ENCODE data around the gene GLIS2.

GLIS2 gene

DNA sequence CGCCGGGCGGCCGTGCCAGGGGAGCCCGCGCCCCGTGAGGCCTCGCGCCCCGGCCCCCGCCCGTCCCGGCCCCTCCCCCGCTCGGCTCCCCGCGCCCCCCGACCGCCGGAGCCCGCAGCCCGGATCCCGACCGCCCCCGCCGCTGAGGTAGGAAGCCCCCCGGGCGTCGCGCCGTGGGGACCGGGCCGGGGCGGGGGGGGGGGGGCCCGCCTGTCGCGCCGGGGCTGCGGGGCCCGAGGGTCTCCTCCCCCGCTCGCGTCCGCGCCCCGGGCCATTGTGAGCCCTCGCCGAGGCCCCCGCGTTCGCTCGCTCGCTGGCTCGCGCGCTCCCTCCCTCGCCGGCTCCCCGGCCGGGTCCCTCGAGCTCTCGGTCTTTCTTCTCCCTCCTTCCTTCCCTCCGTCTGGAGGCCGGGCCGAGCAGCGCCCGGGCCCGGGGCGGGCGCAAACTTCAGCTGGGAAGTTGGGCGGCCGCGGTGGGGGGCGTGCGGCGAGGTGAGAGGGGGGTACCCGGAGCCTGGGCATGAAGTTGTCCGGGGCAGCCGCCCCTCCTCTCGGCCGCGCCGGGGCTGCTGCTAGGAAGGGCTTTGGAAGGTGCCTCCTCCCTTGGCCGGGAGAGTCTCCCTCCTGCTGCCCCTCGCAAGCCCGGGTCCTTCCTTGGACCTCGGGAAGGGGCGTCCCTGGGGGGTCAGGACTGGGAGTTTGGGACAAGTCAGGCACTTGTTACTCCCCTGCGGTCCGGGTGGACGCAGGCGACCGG, 419 bp downstream of the GLIS2 start:
- FAIRE-seq = no peak
- TF ChIP-seq POLR2A (IDR thresholded peaks at IDR 0.05; ENCODE audit: low read depth, low read length) (no peak), TAF1 (IDR thresholded peaks at IDR 0.05; ENCODE audit: borderline replicate concordance, low read depth, low read length) (no peak), POLR2AphosphoS5 (IDR thresholded peaks at IDR 0.05; ENCODE audit: low read depth, low read length) (no peak)
- DNase-seq (ENCODE audit: insufficient read length) = no peak

DNA sequence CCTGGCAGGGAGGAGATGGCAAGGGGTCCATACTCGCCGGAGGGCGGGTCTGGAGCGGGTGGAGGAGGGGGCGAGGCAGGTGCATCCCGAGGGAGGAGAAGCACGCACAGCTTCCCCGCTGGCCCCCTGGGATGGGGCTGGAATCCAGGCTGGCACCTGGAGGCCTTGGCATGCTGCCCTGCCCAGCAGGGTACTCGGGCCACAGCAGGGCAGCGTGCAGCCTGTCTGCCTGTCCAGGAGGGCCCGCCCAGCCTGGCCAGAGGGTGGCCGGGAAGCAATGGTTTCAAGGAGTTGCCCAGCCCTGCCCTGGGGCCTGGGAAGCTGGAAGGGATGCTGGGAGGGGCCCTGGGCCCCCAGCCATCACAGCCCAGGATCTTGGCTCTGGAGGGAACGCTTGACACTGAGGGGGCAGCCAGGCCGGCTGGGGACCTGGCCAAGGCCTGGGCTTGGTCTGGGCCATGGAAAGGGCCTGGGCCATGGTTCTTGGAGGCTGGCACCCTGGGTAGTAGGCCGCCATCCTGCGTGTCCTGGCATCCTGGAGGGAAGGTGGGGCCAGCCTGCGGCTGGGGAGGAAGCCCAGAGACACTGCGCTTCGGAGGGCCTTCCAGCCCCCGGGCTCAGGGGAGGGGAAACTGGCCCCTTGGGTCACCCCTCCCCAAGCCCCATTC, 1.1 kb downstream of the GLIS2 start:
- TF ChIP-seq POLR2A (IDR thresholded peaks at IDR 0.05; ENCODE audit: low read depth, low read length) (no peak), POLR2AphosphoS5 (IDR thresholded peaks at IDR 0.05; ENCODE audit: low read depth, low read length) (no peak), TAF1 (IDR thresholded peaks at IDR 0.05; ENCODE audit: borderline replicate concordance, low read depth, low read length) (no peak)
- DNase-seq (ENCODE audit: insufficient read length) (no peak), FAIRE-seq (no peak)

DNA sequence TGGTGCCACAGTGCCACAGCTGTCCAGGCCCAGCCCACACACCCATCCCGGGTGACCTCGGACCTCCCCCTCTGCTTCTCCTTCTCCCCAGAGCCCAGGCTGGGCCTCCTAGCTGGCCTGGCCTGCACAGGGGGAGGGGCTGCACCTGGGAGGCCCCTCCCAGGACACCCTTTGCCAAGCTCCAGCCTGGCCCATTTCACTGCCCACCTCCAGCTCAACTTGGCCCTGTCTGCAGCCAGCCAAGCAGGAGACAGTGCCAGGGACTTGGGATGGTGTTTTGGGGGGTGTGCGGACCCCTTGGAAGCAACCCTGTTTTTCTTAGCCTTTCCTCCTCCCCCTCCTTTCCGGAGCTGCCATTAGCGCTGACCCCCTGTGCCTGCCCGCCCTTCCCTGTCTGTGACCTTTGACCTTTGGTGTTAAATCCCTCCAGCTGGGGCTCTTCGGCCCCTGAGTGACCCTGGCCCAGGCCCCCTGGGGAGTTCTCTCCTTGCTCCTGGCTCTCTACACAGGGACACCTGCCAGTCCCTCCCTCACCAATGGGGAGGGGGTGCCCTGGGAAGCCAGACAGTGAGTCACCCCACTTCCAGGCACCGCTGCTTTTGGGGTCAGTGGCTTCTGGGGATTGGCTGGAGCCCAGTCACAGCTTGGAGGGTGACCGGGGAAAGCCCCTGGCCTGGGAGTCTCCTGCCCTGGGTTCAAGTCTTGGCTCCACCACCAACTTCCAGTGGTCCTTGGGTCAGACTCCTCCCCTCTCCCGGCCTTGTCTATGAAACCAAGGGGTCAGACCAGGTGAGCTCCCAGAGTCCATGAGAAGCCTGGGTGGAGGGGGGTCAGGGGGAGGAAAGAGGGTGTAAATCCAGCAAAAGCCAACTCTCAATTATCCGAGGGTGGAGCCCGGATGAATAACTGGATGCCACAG, 1.9 kb downstream of the GLIS2 start:
- TF ChIP-seq POLR2A (IDR thresholded peaks at IDR 0.05; ENCODE audit: low read depth, low read length) = no peak
- TF ChIP-seq POLR2AphosphoS5 (IDR thresholded peaks at IDR 0.05; ENCODE audit: low read depth, low read length) = no peak
- TF ChIP-seq TAF1 (IDR thresholded peaks at IDR 0.05; ENCODE audit: borderline replicate concordance, low read depth, low read length) = no peak
- DNase-seq (ENCODE audit: insufficient read length) = no peak
- no peak for FAIRE-seq

DNA sequence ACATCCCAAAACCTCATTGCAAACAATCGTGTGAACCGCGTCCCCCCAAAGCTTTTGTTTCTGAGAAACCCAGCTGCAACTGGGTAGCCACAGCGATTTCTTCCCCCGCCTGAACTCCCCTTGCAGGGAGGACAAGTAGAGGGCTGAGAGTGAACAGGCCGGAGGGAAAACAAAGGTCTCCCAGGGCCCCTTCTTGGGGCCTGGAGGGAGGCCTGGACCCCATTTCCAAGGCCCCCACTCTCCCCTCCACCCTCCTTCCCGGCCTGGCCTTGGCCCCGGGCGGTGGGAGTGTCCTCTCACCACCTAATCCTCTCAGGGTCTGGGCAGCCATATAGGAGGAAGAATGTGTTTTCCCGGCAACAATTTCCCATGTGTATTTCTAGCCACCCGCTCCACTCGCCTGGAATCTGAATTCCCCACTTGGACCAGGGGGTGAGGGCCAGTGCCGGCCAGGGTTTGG, 2.6 kb downstream of the GLIS2 start:
- no peak for TF ChIP-seq TAF1 (IDR thresholded peaks at IDR 0.05; ENCODE audit: borderline replicate concordance, low read depth, low read length)
- DNase-seq (ENCODE audit: insufficient read length) (no peak), FAIRE-seq (no peak)

DNA sequence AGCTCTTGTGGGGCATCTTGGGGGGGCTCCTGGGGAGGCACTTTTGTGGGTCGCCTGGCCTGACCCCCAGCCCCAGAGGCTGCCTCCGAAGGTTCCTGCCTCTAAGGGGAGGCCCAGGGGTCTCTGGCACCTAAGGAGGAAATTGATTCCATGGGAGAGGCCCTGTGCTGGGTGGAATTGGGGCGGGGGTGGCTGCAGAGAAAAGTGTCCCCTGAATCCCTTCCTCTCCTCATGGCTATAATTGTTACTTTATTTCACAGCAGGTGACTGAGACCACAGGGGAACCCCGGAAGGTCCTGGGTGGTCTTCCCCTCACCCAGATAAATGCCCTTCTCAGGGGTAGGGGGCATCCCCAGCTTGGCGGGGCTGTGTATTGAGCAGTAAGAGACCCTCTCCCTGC, 3.1 kb downstream of the GLIS2 start:
- FAIRE-seq (no peak), DNase-seq (ENCODE audit: insufficient read length) (no peak)
- TF ChIP-seq TAF1 (IDR thresholded peaks at IDR 0.05; ENCODE audit: borderline replicate concordance, low read depth, low read length) = no peak
- no peak for TF ChIP-seq POLR2AphosphoS5 (IDR thresholded peaks at IDR 0.05; ENCODE audit: low read depth, low read length)
- TF ChIP-seq POLR2A (IDR thresholded peaks at IDR 0.05; ENCODE audit: low read depth, low read length) = no peak

DNA sequence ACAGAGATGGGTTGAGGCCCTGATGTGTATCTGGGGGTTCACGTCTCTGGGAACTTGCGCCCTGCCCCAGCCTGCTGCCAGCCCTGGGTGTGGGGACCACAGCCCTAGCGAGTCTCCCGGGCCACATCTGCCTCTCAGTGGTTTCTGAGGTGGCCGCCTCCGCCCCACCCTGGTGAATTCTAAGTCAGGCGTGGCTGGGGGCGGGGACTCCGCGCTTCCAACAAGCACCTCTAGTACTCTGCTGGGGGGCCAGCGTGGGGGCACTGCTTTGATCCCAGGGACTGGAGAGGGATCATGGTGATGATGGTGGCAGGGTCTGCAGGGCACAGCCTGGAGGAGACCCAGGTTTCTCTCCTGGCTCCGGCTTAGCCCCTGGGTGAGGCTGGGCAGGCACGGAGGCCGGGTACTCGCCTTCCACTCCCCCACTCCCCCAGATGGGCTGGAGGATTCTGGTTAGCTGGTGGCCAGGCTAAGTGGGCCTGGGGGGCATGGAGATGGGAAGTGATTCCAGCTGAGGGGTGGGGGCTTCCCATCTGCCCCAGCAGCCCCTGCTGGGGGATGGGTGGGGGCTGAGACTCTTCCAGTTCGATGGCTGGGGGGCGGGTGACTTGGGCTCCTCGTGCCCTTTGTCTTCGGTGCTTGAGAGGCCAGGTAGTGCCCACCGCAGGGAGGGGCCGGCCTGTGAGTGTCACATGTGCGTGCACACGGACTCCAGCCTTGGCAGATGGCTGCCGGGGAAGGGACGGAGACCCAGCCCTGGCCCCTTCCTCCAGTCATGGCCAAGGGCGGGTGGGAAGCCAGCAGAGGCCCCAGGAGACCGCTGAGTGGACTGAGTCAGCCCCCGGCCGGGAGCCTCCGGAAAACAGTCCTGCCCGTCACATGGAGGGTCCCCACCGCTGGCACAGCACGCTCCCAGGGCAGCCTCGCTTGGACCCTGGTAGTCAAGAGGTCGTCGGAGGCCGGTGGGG, 3.9 kb downstream of the GLIS2 start:
- TF ChIP-seq POLR2AphosphoS5 (IDR thresholded peaks at IDR 0.05; ENCODE audit: low read depth, low read length) (no peak), TAF1 (IDR thresholded peaks at IDR 0.05; ENCODE audit: borderline replicate concordance, low read depth, low read length) (no peak), POLR2A (IDR thresholded peaks at IDR 0.05; ENCODE audit: low read depth, low read length) (no peak)
- FAIRE-seq (peak; percentile 60), DNase-seq (ENCODE audit: insufficient read length) (peak; percentile 67)

DNA sequence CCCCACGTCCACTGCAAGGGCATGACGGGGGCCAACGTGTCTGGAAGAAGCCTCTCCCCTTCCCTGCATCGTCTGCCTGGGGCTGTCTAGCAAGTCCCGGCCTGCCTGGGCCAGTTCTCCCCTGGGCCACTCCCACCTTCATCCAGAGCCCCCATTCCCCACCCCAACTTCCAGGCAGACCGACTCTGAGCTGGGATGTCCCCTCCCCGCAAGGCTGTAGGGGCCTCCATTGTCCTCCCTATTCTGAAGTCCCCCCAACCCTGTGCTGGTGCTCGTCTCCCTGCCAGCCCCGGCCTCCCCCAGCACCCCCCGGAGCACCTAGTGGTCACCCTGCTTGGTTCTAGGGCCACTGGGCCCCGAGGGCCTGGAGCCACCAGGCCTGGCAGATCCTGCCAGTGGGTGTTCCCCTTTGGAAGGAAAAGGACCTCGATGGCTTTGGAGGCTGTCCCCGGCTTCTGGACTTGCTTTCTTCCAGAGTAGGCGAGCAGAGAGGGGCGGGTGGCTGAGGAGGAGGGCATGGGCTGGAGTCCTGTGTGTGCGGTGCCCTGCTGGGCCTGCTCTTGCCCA, 4.8 kb downstream of the GLIS2 start:
- TF ChIP-seq TAF1 (IDR thresholded peaks at IDR 0.05; ENCODE audit: borderline replicate concordance, low read depth, low read length) = no peak
- TF ChIP-seq POLR2AphosphoS5 (IDR thresholded peaks at IDR 0.05; ENCODE audit: low read depth, low read length) = no peak
- TF ChIP-seq POLR2A (IDR thresholded peaks at IDR 0.05; ENCODE audit: low read depth, low read length) = no peak
- FAIRE-seq = no peak
- no peak for DNase-seq (ENCODE audit: insufficient read length)

DNA sequence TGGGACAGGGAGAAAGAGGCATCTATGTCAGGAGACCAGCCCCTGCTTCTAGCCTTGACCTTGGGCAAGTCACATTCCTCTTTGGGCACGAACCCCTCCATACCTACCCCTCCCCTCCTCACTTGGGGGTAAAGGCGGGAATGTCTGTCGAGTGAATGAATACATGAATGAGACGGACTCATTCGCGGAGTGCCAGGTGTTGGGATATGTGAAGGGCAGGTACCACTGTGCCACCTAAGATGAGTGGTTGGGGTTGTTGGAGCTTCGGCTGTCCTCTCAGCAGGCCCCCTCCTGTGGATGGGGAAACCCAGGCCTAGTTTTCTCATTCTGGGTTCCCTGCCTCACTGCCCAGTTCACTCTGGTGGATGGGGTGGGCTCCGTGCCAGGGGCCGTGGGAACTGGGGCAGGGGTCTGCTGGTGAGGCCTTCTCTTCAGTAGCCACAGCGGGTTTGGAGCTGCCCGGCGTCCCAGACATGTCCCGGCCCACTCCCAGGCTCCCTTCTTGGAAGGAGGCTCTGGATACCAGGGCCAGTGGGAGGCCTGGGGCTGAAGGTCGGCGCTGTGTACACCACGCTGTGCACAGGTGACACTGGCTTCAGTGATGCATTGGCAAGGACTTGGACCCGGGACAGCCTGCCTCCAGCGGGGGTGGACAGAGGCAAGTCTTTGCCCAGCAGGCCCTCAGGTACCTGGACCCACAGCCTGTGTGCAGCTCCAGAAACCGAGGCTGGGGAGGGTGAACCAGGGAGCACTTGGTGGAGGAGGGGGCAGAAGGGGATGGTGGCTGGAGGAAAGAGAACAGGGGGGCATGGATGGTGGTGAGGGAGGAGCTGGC, 5.6 kb downstream of the GLIS2 start:
- FAIRE-seq = no peak
- no peak for DNase-seq (ENCODE audit: insufficient read length)
- no peak for TF ChIP-seq POLR2AphosphoS5 (IDR thresholded peaks at IDR 0.05; ENCODE audit: low read depth, low read length)
- TF ChIP-seq POLR2A (IDR thresholded peaks at IDR 0.05; ENCODE audit: low read depth, low read length) = no peak
- no peak for TF ChIP-seq TAF1 (IDR thresholded peaks at IDR 0.05; ENCODE audit: borderline replicate concordance, low read depth, low read length)

DNA sequence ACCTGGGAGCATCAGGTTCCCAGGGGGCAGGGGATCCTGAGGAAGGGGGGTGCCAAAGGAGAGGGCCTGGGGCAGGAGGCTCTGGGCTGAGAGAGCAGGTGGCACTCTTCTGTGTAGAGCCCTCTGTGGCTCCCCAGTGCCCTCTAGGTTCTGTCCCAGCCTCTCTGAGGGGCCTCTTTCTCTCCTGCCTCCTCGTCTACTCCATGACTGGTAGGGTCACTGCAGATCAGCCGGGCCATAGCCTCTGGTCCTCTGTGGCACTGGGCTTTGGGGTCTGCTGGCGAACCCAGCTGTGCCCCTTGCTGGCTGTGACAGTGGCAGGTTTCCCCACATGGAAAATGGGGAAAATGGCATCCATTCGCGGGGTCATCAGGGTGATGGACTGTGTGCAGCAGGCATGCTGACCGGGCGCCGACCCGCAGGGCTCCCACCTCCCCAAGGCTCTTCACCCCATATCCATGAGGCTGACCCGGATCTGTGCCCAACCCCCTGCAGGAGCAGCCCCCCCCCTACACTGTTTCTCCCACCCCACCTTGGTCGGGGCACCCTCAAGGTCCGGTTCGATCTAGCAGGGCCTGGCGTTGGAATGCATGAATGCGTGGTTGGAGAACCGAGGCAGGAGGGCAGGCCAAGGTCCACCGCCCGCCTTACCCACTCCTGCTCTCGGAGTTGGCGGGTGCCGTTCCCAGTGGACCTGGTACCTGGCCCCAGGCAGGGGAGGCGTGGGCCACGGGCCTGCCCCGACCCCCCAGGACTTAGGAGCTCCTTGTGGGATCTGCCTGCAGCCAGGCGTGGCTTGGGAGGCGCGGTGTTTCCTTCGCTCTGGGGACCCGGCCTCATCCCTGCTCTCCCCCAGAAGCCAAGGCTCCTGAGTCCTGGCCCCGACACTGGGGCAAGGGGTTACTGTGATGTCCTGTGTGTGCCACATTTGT, 6.5 kb downstream of the GLIS2 start:
- TF ChIP-seq TAF1 (IDR thresholded peaks at IDR 0.05; ENCODE audit: borderline replicate concordance, low read depth, low read length) (no peak), POLR2A (IDR thresholded peaks at IDR 0.05; ENCODE audit: low read depth, low read length) (no peak), POLR2AphosphoS5 (IDR thresholded peaks at IDR 0.05; ENCODE audit: low read depth, low read length) (no peak)
- FAIRE-seq (no peak), DNase-seq (ENCODE audit: insufficient read length) (no peak)

Measured in GM12892 (cell line).